CD4-positive, alpha-beta T cell treated with Interleukin-15 for 4 hours (primary cell): ENCODE data around the gene SLC18A3.

ENCODE experiments used
- DNase-seq: peaks from one replicate; pipeline ENCODE4 v3.0.0-alpha.2; 2020; ENCODE audit warnings: low spot score

The SLC18A3 gene

DNA sequence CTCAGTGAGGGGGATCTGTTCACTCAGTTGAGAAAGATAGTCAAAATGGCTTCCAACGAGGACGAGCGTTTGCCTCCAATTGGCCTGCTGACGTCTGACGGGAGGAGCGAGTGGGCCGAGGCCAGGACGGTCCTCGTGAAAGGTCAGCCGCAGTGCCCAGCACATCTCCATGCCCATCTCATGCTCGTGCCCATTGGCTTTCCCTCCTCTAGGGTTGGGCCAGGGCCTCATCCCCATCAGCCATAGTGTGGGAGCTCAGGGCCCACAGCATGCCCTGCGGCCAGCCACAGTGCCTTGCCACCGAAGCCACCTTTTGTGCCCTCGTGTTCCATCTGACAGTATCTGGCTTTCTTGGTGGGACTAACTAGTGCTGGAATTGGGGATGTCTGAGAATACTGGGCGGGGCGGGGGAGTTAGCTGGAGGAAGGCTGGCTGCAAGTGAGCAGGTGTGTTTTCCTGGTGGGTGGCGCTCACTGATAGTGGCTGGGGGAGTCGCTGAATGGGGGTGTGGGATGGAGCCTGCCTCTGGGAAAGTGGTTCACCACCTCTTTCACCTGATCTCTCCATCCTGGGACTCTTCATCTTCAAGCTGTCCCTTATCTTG, 17.6 kb downstream of the SLC18A3 start:
- DNase-seq: no peak

DNA sequence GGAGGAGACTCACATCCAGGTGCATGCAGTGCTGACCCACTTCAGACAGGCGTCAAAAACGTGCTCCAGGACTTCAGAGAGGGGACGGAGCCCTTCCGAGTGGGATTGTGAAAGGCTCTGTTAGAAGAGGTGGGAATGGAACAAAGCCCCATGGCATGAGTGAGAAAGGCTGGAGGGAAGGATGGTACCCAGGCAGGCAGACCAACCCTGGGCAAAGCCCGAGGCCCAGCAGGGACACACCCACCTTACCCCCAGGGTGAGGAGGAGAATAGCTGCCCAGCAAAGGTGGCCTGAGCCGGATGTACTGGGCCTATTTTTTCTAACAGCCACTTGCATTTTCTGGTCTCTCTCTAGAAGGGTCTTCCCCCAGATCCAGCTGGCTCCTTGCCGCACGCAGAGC, 18.5 kb downstream of the SLC18A3 start:
- no peak for DNase-seq

DNA sequence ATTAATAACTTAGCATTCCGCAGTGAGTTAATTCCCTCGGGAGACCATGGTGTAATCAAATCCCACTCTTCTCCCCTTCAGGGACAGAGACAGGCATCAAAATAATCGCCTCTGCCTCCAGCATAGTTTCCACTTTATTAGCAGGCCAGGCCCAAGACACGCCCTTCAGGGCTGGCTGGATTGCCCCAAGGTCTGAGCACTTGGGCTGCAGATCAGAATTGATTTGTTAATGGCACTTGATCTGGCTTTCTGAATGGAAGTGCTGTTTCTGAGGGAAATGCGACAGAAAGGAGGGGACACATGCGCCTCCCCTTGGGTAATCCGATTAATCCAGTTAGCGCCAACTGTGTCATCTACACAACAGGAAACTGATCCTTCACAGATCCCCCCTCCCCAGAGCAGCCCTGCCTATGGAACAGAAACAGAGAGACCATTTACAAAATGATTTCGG, 19.3 kb downstream of the SLC18A3 start:
- DNase-seq: no peak

DNA sequence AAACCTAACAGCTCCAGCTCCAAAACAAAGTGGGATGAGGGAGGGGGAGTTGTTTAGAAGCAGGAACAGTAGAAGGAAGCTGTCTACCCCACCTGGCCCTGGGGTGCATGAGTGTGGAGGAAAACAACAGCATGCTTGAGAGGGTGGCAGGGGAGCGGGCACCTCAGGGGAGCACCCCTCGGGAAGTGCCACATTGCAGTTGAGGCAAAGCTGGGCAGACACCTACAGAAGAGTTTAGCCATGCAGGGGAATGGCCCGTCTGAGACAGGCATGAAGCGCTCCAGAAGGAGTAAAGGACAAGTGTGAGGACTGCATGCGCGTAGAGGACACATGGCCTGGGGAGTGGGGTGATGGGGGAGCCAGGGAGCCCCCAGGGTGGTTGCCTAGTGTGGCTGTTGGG, 21.9 kb downstream of the SLC18A3 start:
- no peak for DNase-seq

DNA sequence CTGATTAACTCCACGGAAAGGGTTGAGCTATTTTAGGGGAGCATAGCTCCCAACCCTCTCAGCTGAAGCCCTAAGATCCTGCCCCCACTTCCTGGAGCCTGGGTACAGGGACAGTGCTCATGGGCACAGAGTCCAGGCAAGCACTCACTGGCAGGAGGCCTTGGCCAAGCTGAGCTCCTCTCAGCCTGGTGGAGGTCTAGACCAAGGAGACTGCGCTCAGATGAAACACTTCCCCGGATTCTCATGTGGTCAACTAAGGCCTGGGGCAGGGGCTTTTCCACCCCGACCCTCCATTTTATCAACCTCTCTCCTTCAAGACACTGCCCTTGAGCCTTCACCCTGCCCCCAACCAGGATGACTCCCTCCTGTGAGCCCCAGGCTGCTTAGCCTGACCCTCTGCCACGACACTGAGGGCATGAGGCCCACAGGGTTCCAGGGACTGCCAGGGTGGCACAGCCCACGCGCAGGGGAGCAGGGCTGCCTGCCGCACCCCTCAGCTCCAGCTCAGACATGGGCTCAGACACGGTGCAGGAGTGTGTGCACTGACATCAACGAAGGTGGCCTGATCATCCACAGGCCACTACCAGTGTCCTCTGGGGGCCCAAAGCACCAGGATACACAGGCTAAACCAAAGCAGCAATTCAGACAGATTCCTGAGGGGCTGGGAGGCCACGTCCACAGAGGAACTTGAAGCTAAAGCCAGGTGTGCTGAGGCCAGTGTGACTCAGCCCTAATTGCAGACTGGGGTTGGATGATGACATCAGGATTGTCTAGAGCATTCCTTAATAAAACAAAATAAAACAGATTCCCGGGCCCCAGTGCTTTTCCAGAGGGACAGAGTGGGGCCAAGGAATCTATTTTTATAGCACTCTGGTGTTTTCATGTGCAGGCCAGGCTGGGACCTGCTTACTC, 22.6 kb downstream of the SLC18A3 start:
- no peak for DNase-seq

DNA sequence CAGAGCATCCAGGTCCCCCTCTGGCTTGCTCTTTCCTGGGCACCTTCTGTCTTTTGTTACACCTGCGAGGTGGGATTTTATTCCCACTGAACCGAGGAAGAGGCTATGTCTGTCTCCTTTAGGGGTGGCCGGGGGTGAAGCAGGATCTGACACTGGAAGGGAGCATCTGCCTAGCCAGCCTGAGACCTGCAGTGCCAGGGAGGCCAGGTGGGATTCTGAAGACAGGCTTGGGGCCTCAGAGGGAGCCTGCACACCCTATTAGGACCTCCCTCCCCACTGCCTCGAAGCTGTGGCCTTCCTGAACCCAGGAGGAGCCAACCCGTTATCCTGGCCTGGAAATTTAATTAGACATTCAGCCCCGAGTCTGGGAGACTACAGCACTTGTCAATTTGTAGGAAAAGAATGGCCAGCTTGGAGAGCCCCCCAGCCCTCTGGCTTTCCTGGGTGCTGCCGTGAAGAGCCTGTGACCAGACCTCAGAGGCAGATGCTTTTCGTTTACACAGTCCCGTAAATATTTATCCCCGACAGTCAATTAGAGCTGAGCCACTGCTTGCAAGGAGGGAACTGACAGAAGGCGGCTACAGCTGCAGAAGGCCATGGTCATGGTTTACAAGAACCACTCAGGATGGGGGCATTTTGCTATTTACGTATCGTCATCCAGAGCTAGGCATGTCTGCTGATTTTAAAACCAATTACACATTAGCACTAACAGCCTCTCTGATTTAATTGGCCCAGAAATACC, 23.4 kb downstream of the SLC18A3 start:
- no peak for DNase-seq

DNA sequence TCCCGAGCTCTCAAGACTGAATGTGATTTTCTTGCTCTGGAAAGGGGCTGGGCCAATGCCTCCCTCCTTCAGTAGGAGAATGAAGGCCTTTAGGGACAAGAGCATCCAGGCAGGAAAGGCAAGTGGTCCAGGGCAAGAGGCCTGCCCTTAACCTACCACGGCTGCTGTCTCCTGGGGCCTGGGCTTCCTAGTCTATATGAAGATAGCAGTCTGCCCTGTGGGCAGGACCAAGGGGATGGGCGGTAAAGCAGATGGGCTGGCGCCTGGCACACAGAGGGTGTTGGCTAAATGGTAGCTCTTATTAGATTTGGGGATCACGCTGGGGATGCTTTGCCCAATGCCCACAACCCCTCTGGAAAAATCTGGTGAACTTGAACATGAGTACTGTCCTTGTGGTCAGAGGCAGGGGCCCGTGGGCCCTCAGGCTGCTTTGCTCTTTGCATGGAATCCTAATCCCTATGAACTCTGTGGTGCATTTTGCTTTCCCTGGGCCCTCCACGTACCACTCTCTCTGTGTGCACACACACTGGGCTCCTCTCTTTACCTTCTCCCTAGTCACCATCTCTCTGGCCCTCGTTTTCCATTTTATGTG, 24.1 kb downstream of the SLC18A3 start:
- no peak for DNase-seq

DNA sequence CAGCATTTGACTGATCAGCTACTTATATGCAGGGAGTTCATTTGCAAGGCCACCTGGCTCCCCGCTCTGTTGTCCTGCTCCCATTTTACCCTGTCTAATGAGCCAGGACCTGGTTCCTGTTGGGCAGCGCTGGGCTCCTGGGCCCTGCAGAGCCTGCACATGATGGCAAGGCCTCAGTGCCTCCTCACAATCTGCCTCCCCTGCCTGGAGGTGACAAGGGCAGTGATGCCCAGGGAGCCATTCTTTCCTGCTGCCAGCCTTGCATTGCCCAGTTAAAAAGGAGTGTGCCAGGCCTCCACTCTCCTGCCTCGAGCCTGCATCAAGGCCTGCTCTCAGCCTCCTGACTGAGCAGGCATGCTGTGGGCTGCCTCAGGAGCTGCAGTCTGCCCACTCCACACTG, 32.2 kb downstream of the SLC18A3 start:
- no peak for DNase-seq

DNA sequence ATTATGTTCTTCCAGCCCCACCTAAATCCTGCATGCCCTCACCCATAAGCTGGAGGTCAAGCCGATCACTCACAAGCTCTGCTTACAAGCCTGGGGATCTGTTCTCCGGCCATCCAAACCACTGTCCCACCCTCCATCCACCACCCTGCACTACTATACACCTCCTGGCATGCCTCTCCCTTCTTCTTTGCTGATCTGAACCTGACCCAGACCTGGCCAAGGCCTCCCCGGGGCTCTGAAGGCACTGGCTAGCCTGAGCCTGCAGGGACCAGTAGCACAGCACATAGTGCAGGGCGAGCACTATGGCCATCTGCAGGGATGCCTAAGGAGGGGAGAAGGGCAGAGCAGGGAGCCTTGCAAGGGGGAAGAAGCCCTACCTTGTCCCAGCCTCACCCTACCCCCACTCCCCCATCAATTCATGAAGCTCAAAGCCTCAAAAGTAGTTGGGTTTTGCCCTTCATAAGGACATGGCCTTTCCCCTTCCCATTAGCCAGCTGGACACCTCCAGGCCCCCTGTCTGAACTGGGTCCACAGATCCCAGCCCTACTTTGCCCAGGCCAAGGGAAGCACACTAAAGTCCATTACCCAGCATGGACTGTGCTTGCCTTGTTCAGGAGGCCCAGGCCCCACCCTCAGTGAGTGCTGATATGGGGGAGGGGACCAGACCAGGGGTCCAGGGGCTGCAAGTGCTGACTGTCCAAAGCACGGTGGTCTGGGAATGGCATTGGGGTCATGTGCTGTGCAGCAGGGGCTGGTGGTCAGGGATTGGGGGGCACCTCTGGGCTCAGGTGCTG, 33.3 kb downstream of the SLC18A3 start:
- DNase-seq: no peak

DNA sequence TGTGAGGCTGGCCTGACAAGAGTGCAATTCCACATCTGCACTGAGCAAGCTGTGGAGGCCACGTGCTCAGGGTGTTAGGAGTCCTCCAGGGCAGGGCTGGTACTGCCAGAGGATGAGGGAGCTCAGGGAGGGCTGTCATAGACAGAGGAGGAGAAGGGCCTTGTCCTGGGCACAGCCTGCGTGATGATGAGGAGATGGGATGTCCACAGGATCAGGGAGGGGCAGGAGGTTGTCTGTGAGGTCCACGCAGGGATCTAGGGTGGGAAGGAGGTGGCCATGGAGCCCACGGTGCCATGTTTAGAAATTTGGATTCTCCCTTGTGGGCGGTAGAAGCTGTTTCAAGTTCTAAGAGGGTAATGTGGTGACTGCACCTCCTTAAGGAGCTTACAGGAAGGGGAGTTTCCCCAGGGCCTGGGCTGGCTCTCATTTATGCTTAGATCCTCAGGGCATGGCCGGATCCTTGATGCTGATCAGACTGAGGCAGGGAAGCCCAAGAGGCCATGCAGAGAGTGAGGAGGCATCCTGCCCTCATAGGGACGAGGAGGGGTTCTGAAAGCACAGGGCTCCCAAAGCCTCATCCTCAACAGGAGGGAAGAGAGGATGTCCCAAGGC, 34.0 kb downstream of the SLC18A3 start:
- DNase-seq: no peak

DNA sequence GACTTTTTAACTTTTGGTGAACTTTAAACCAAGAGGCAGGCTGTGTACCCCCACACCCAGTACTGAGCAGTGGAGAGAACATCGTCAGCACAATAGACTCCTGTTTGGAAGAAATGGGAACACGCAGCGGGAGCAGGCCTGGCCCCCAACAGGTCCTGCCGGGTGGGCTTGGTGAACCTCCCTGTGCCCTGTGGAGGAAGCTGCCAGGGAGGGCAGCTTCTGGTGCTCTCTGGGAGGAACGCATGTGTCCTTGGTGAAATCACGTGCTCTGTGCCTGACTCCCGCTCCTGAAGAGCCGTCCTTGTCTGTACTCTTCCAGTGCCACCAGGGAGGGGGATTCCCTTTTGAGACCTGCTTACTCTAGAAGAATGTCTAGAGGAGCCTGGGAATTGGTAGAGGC, 35.3 kb downstream of the SLC18A3 start:
- DNase-seq: no peak

DNA sequence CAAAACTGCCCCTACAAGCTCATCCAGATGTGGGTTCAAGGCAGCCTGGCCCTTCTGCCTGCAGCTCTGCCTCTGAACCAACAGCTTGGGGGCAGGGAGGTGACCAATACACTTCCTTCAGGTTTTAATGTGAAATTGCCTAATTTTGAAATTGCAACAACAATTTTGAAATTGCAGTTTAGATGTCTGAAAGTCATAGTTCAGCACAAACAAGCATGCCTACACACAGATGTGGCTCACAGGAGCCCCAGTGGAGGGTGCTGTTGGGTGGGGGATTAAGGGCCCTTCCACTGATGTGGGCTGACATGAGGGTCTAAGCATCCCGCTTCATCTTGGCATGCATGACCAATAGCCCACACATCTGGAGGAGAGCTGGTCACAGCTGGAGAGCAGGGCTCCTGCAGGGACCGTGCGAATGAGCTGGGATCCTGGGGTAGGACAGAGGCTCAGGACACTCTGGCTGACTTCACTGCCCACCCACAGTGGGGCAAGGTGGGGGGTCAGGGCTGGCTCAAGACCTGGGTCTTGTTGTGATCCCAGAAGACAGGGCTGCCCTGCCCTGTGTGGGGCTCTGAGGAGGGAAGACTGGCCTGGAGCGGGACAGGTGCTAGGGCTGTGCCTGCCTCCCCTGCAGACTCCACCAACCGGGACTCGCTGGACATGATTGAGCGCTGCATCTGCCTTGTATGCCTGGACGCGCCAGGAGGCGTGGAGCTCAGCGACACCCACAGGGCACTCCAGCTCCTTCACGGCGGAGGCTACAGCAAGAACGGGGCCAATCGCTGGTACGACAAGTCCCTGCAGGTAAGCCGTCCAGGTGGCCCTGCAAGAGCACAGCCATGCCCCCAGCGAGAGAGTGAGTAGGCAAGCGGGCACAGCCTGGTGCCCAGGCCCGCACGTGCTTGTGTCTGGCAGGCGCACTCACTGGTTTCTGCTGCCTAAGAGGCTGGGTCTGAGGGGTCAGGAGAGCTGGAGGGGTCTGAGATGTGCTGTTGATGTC, 36.1 kb downstream of the SLC18A3 start:
- no peak for DNase-seq

DNA sequence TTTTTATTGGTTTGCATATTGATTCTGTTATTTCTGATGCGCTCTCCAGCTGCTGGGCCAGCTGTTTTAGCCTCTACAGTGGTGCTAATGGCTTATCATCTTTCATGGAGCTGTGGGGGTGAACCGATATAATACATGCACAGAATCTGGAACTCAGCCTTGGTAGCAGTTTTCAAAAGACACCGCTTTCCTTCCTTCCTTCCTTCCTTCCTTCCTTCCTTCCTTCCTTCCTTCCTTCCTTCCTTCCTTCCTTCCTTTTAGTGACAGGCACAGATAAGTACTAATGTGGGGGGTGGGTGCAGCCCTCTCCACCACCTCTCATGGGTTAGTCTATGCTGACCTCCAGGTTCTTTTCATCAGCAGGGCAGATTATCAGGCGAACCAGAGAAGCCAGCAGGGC, 37.4 kb downstream of the SLC18A3 start:
- DNase-seq: no peak

DNA sequence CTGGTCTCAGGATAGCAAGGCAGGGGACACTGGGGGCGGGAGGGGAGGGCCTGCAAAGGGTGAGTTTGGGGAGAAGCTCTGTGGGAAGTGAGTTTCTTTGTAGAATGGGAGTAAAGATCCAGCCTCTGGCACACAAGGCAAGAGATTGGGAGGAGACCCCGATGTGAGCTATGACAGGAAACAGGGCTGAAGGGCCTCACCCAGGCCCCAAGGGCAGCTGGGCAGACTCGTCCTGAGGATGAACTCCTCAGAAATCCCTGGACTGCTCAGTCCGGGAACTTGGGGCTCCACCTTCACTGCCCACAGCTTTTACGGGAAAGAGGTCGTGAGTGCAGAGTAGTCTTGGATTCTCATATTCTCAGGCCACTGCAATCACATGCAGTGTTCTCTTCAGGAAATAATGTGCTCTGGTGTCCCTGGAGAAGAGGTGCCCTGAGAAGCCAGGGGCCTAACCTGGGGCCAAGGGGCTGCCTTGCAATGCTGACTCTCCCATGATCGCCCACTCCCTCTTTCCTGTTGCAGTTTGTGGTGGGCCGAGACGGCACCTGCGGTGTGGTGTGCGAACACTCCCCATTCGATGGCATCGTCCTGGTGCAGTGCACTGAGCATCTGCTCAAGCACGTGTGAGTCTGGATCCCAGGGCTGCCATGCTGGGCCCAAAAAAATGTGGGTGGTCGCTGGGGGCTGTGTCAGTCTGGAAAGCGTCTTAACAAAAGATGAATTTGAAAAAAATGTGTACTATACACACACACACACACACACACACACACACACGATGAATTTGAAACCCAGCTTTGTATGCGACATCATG, 38.1 kb downstream of the SLC18A3 start:
- DNase-seq: no peak

DNA sequence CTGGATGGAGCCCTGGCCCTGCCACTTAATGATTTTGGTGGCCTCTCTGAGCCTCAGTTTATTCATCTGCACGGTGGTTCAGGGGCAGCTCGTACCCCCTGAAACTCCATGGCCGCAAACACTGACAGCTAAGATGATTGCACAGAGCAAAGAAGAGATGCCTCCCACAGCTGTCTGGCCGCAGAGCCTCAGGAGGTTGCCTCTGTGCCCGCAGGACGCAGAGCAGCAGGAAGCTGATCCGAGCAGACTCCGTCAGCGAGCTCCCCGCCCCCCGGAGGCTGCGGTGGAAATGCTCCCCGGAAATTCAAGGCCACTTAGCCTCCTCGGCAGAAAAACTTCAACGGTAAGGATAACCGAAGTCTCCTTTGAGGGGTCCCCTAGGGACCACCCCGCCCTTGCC, 39.2 kb downstream of the SLC18A3 start:
- DNase-seq: no peak

DNA sequence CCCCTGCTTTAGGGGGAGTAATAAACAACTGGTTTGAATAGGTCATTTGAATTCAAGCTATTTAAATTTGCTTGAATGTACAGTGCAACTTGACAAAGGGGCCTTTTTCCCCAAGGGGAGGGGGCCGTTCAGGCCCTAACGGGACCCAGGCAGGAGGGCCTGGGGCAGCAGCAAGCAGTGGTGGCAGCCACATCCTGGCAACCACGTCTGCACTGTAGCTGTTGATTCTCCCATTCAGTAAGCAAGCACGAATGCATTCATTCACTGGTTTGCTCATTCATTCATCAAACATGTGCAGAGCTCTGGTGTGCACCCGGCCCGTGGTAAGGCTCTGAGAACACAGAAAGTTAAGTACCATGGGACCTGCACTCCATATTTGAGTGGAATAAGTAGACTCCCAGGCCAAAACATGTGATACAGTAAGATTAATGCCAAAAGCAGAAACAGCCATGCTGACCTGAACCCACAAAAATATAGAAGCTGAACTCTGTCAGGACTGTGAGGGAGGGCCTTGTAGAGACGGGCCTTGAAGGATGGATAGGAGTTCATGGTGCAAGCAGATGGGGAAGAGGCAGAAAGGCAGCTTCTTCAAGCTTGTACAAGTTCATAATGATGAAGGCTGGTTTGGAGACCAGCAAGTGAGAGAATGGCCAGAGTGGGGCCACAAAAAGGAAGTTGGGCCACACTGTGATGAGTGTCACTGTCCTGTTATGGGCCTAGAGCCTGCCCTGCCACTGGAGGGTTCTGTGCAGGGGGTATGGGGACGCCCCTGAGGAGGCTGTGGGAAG, 40.0 kb downstream of the SLC18A3 start:
- no peak for DNase-seq

DNA sequence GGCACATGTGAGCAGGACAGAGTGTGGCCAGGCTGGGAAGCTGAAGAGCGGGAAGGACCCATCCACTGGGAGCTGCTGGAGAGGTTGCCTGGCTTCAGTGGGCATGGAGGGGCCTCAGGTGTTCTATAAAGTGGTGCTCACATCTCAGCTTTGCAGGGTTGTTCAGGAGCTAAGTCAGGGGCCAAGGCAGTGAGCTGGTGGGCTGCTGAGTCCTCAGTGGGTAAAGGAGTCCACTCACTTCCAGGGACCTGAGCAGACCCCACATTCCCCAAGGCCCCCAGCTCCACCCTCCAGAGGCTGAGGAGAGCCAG, 40.6 kb downstream of the SLC18A3 start:
- DNase-seq: no peak

DNA sequence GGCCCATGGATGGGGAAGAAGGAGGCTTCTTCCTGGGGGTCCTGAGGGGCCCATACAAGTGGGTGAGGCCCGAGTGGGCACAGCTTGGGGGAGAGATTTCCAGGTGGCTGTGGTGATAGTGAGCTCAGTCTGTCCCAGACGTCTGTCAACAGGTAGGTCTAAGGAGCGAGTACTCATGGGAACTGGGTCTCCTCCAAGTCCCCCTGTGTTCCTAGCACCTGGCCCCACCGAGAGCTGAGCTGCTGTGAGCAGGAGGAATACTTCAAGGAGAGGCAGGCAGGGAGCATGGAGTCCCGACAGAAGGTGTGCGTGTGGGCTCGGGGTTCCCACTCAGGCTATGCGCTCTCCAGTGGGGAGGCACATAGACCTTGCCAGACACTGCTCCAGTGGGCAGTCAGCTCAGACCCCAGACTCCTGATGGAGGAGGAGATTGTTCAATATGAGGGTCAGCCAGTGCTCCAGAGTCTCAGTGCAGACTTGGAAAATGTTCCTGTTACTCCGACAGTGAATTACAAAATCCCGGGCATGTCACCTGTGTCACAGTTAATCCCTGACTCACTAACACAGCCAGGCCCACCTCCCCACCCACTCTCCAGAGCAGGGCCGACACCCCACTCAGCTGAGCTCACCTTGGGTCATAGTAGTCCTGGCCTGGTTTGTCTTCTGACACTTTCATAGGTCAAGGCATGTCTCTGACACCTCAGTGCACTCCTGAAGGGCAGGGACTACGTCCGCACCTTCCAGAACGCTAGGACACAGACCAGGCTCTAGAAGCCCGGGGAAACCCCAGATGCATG, 41.1 kb downstream of the SLC18A3 start:
- DNase-seq: no peak
